ENCODE measurements around the gene KRTAP5-6. TPM values are rescaled to one million over a fixed set of nuclear protein-coding genes. Genes with fewer than 3 reads are reported as not detected.

The KRTAP5-6 gene
- total RNA-seq, 1 experiment from 2014 or later = not detected

GRCh38 chr11:1744137-1744886 is 47.3 kb downstream of the KRTAP5-6 start:
- intact Hi-C loops (cut with micrococcal nuclease) = no loop called here
- CTCF ChIA-PET = no interaction called here

More at GRCh38 chr11:1744137-1744886, 47.3 kb downstream of the KRTAP5-6 start:
- Histone ChIP-seq H2AFZ (ENCODE audit: low read depth, low read length, poor library complexity, severe bottlenecking) (no peak overlapping the region), H3K36me3 (ENCODE audit: control insufficient read depth in 1 of 2, insufficient read depth in 2 of 2, low read length in 2 of 2) (no peaks in the 10 kb centered on the region), H3K4me3 (replicated peaks in 1 of 2; ENCODE audit: low read depth in 1 of 2, low read length in 2 of 2) (no peak overlapping the region), H3K9ac (ENCODE audit: low read length) (no peak overlapping the region), H3K4me2 (ENCODE audit: low read length) (no peak overlapping the region), H4K20me1 (ENCODE audit: insufficient read depth) (no peaks in the 10 kb centered on the region), H3K27me3 (ENCODE audit: insufficient read depth, low read length) (peaks cover 12% of the 10 kb centered on the region; the same call in 1 of the 2 replicates), H3K27ac (ENCODE audit: low read depth, low read length) (no peak overlapping the region), H3K9me3 (ENCODE audit: control insufficient read depth in 1 of 2, insufficient read depth in 1 of 2, low read depth in 1 of 2, low read length in 2 of 2) (no peaks in the 10 kb centered on the region), H3K9me2 (ENCODE audit: insufficient read depth) (no peaks in the 10 kb centered on the region), H3K79me2 (ENCODE audit: insufficient read depth, low read length) (no peaks in the 10 kb centered on the region), H3K4me1 (ENCODE audit: control insufficient read depth in 1 of 2, insufficient read depth in 2 of 2, low read length in 2 of 2) (no peaks in the 10 kb centered on the region)
- ChIA-PET RAD21 (ENCODE audit: low non-redundant PET in 1 of 2, low total read pairs in 2 of 2, uncharacterized antibody in 2 of 2, unreplicated experiment in 2 of 2) (no interaction called here), POLR2A (no interaction called here)
- DNase-seq (ENCODE audit: low read depth, low spot score) (no peak), ATAC-seq (no peak)
- no TSS peak for BruUV-seq (replicated peaks)
- TF ChIP-seq ZBTB33 (IDR thresholded peaks at IDR 0.05; ENCODE audit: extremely low read depth, insufficient replicate concordance, low read length) (no peak), CTCF (IDR thresholded peaks at IDR 0.05 in 2 of 3, conservative IDR thresholded peaks at IDR 0.05 in 1 of 3; ENCODE audit: borderline replicate concordance in 1 of 3, insufficient read depth in 1 of 3, low read depth in 2 of 3, low read length in 2 of 3) (no peak), YY1 (IDR thresholded peaks at IDR 0.05; ENCODE audit: extremely low read depth, insufficient replicate concordance, low read depth, low read length) (no peak)
